Measurements from ENCODE around the gene ZNF544.
"Not testable (repeated sequence)": the region's sequence is repeated elsewhere in the genome, so short reads cannot be mapped to it uniquely, and the experiment has no call there.

ZNF544 gene

DNA sequence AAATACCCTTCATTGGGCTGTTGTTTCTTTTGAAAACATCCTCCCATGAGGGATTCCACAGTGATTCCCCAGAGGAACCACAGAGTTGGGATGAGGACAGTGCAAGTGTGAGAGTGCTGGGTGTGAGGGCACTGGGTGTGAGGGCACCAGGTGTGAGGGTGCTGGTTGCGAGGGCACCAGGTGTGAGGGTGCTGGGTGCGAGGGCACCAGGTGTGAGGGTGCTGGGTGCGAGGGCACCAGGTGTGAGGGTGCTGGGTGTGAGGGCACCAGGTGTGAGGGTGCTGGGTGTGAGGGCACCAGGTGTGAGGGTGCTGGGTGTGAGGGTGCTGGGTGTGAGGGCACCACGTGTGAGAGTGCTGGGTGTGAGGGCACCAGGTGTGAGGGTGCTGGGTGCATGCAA, 29.5 kb downstream of the ZNF544 start:
- DNase-seq (ENCODE audit: low spot score), result not testable (repeated sequence)

DNA sequence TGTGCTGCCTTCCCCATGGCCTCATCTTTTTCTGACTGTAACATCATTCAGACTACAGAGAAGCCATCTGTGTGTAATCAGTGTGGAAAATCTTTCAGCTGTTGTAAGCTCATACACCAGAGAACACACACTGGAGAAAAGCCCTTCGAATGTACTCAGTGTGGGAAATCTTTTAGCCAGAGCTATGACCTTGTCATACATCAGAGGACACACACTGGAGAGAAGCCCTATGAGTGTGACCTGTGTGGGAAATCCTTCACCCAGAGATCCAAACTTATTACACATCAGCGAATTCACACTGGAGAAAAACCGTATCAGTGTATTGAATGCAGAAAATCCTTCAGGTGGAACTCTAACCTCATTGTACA, 32.9 kb downstream of the ZNF544 start:
- no peak for DNase-seq (ENCODE audit: low spot score)

DNA sequence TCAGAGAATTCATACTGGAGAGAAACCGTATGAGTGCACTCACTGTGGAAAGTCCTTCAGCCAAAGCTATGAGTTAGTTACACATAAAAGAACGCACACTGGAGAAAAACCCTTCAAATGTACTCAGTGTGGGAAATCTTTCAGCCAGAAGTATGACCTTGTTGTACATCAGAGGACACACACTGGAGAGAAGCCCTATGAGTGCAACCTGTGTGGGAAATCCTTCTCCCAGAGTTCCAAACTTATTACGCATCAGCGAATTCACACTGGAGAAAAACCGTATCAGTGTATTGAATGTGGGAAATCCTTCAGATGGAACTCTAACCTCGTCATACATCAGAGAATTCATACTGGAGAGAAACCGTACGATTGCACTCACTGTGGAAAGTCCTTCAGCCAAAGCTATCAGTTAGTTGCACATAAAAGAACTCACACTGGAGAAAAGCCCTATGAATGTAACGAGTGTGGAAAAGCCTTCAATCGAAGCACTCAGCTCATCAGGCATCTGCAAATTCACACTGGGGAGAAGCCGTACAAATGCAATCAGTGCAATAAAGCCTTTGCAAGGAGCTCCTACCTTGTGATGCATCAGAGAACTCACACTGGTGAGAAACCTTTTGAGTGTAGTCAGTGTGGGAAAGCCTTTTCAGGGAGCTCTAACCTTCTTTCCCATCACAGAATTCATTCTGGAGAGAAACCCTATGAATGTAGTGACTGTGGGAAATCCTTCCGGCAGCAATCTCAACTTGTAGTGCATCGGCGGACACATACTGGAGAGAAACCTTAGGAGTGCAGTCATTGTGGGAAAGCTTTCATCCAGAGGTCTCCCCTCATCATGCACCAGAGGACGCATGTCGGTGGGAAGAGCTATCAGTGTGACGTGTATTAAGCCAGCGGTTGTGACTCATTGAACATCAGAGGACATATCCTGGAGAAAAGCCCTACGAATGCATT, 33.5 kb downstream of the ZNF544 start:
- DNase-seq (ENCODE audit: low spot score), result no peak

DNA sequence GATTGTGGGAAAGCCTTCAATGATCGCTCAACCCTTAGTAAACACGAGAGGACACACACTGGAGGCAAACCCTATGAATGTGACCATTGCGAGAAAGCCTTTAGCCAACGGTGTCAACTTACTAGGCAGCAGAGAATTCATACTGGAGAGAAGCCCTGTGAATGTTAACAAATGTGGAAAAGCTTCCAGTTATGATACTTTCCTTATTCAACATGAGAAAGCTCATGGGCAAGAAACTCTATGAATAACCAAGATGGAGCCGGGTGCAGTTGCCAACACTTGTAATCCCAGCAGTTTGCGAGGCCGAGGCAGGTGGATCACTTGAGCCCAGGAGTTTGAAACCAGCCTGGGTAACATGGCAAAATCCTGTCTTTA, 34.2 kb downstream of the ZNF544 start:
- no peak for DNase-seq (ENCODE audit: low spot score)

DNA sequence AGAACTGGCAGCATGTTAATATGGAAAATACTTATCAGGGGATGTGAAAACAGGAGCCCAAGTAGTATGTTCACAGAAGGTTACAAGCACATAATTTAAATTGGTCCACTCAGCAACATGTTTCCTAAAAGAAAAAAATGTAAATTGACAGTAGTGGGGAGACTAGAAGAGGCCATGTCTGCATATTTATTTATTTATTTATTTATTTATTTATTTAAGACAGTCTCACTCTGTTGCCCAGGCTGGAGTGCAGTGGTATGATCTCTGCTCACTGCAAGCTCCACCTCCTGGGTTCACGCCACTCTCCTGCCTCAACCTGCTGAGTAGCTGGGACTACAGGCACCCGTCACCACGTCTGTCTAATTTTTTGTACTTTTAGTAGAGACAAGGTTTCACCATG, 36.4 kb downstream of the ZNF544 start:
- DNase-seq (ENCODE audit: low spot score), result no peak

DNA sequence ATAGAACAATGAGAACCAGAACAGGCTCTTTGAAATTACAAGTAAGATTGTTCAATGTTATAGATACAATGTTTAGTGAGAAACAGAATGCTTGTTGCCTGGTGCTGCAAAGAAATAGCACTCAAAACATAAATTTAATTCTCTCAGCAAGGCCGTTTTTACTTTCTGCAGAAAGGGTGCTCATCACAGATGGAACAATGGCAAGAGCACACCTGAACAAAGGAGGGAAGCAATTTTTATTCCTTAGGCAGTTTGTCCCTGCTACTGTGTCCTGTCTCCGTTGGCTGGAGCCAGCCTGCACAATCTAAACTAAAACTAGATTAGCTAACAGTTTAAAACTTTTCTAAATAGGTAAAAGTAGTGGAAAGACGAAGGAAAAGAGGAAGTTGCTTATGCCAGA, 39.6 kb downstream of the ZNF544 start:
- no peak for DNase-seq (ENCODE audit: low spot score)

DNA sequence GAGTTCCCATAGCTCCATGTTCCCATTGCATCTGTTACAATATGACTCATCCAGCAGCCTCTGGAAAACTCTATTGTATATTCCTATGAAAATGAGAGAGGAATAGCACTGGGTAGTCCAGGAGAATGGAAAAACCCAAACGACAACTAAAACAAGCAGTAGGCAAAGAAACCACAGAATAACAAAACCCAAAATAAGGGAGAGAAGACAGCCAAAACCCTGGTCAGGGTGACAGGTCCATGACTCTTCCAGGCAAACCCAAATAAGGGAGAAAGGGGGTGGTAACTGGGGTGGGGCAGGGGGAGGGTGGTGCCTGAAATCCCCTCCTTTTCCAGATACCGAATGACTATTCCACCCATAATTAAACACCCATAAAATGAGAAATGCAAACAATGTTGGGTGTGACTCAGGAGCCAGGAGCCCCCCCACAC, 46.1 kb downstream of the ZNF544 start:
- DNase-seq (ENCODE audit: low spot score), result no peak

DNA sequence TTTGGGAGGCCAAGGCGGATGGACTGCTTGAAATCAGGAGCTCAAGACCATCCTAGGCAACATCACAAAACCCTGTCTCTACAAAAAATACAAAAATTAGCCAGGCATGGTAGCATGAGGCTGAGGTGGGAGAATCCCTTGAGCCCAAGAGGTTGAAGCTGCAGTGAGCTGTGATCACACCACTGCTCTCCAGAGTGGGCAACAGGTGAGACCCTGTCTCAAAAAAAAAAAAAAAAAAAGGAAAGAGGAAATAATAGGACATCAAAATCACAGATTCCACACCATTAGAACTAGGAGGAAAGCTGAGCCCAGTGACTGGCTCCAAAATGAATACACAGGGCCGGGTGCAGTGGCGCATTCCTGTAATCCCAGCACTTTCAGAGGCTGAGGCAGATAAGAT, 46.9 kb downstream of the ZNF544 start:
- DNase-seq (ENCODE audit: low spot score), result no peak

DNA sequence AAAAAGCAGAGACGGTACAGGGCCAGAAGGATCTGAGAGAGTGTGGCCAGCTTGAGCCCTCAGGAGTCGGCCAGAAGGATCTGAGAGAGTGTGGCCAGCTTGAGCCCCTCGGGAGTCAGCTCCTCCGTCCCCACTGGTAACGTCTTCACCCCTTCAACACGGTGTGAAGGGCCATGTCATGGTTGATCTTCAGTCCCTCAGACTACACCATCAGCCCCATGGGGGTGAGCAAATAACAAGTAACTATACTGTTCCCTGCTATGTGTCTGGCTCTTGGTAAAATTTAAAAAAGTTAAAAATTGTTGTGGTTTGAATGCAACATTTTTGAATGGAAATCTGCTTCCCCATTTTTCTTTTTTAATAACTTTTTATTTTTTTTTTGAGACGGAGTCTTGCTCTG, 48.5 kb downstream of the ZNF544 start:
- DNase-seq (ENCODE audit: low spot score), result no peak

DNA sequence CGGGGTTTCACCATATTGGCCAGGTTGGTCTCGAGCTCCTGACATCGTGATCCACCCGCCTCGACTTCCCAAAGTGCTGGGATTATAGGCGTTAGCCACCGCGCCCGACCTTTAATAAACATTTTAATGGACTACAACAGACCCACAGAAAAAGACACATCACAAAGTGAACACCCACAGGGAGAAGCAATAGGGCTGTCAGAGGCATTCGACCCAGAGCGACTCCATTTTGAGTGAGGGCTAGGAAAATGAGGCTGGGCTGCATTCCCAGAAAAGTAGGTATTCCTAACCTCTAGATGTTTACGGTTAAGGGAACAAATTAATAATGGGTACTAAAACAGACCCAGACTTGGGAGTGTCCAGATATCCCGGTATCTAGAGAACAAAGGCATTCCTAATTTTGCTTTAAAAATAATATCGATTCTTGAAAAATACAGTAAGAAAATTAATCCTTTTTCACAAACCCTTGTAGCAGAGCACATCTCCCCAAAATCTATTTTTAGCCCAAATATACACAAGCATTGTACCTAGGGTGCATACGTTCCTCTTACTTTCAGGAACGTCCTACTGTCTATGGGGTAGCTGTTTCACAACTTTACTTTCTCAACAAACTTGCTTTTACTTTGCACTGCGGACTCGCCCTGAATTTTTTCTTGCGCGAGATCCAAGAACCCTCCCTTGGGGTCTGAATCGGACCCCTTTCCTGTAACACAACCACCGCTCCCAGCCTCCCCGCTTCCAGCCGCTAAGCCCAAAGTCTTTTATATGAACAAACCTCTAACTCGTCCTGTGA, 49.2 kb downstream of the ZNF544 start:
- peak; percentile 8 for DNase-seq (ENCODE audit: low spot score)

DNA sequence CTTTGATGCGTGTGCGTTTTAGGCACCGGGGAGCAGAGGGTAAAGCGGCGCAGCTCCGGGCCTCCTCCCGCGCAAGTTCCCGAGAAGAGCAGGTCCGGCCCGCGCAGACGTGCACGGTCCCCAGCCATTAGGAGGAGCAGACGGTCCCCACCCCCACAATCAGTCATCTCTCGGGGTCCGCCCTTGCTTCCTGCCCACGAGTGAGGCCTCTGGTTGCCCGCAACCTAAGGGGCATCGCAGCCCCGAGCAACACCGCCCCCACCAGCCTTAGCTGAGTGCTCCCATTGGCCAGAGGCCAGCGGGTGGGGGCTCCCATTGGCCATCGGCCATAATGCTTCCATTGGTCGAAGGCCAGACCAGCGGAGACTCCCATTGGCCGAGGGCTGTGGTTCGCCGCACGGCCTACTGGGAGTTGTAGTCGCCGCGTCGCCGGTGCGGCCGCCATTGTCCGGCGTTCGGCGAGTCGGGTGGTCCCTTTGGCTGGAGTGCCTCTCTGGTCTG, 49.9 kb downstream of the ZNF544 start, which contains the start of gene ZNF8:
ZNF8 (plus strand) TSS at position 415 of the 501 bp plus-strand sequence. CDS start 127 bp downstream, outside the sequence.
- DNase-seq (ENCODE audit: low spot score), result peak; percentile 100

DNA sequence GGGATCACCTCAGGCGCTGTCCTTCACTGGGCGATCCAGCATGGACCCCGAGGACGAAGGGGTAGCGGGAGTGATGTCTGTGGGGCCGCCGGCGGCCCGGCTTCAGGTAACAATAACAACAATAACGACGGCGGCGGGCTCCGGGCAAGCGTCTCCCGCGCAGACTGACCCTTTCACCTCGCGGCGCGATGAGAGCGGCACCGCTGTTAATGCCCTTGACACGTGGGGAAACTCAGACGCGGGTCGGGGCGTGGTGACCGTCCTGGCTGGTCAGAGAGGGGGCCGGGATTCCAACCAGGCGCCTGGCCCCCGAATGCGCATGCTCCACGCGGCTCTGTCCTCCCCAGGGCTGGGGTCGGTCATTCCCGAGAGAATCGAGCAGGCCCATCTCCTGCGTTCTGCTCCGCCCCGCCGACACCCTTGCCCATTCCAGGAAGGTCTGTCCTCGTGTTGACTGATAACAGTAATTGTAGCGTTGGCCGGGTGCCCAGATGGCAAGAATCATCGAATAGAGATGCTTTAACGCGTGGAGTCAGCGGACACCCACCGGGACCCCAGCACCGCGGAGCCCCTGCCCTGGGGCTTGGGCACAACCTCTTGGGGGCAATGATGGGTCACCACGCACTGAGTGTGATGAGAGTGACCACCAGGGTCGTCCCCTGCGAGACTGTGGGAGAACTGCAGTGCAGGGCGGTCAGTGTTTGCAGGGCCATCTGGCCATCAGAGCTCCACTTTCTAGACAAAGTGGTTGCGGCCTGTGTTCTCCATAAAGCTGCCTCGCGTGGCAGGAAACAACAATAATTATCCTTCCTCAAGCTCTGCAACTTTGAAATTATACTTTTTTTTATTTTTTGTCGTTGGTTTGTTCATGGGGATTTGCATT, 50.6 kb downstream of the ZNF544 start:
- peak; percentile 77 for DNase-seq (ENCODE audit: low spot score)

DNA sequence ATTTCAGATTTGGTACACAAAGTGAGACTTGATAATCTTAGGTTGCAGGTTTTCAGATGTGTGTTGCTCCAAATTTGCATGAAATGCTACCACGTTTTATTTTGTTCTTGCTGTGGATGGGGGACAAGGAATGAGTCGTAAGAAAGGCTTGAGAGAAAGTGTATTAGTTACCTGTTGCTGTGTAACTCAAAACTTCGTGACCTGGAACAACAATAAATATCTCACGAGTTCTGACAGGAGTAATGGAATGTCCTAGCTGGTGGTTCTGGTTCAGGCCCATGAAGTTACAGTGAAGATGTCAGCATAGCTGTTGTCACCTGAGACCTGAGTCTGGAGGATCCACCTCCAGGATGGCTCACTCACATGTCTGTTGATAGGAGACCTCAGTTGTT, 51.2 kb downstream of the ZNF544 start:
- DNase-seq (ENCODE audit: low spot score), result no peak

DNA sequence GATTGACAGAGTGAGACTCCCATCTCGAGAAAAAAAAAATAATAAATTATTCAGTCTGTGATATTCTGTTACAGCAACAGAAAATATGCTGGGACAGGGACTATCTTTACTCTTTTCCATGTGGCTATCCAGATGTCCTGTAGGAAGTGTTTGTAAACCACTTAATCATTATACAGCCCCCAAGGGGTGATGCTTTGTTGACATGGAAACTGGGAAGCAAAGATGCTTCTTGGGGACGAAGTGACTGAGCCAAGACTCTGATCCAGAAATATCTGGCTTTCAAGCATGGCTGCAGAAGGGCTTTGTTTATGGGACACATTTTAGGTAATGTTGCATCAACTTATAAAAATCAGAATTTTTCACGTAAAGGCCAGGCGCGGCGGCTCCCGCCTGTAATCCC, 55.5 kb downstream of the ZNF544 start:
- no peak for DNase-seq (ENCODE audit: low spot score)

DNA sequence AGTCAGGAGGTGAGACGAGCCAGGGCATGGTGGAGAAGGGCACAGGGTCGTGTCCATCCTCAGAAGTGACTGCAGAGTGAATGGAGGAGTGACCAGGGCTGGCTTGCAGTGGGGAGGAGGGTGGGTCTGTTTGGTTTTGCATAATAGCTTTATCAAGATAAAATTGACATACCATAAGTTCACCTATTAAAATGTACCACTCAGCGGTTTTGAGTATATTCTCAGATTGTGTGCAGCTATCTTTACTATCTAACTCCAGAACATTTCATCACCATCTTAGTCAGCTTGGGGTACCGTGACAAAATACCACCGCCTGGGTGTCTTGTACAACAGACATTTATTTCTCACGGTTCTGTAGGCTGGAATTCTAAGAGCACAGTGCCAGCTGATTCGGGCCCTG, 63.2 kb downstream of the ZNF544 start:
- no peak for DNase-seq (ENCODE audit: low spot score)

DNA sequence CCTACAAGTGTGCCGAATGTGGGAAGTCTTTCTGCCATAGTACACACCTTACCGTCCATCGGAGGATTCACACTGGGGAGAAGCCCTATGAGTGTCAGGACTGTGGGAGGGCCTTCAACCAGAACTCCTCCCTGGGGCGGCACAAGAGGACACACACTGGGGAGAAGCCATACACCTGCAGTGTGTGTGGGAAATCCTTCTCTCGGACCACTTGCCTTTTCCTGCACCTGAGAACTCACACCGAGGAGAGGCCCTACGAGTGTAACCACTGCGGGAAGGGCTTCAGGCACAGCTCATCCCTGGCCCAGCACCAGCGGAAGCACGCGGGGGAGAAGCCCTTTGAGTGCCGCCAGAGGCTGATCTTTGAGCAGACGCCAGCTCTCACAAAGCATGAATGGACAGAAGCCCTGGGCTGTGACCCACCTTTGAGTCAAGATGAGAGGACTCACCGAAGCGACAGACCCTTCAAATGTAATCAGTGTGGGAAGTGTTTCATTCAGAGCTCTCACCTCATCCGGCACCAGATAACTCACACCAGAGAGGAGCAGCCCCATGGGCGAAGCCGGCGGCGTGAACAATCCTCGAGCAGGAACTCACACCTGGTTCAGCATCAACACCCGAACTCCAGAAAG, 66.1 kb downstream of the ZNF544 start:
- no peak for DNase-seq (ENCODE audit: low spot score)

DNA sequence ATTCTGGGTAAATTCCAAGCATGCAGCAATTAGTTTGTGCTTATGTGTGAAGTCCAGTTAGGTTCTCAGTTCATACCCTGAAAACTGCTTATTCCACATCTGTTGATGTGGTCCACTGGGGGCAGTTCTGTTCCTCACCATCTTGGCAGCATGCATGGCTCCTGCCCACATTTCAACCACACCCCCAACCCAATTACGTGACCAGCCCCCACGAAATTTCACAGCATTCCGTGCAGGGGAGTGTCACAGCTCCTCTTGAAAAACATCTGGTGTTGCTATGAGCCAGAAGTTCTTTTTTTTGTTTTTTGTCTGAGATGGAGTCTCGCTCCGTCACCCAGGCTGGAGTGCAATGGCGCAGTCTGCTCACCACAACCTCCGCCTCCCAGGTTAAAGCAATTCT, 67.4 kb downstream of the ZNF544 start:
- no peak for DNase-seq (ENCODE audit: low spot score)

DNA sequence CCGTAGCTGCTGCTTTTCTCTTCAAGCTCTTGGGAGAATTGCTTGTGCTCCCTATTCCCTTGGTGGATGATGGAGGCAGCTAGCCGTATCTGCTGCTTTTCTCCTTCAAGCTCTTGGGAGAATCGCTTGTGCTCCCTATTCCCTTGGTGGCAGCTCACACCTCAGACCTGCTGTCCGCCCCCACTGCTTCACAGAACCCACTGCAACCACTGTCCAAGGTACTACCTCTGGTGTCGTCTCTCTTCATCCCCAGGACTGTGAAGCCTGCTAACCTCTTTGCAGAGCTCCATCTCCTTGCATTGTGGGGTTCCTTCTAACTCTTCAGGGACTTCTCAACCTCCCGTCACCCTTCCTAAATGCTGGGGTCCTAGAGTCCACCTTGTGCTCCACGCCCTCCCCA, 71.9 kb downstream of the ZNF544 start:
- DNase-seq (ENCODE audit: low spot score), result no peak

DNA sequence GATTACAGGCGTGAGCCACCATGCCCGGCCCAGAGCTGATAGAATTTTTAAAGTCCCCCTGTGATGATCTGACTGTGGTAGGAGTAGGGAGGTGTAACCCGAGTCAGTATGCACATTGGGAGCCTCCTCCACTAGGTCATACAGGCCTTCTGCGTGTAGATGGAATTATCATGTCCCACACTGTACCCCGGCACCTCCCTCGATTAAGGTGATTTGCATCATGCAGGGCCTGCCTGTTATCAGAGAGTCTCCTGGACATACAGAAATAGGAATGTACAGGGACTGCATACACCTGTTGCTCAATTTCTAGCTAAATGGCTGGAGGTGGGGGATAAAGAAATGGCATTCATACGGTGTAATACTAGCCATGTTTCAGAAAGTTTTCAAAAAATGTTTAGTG, 75.5 kb downstream of the ZNF544 start:
- DNase-seq (ENCODE audit: low spot score), result no peak

DNA sequence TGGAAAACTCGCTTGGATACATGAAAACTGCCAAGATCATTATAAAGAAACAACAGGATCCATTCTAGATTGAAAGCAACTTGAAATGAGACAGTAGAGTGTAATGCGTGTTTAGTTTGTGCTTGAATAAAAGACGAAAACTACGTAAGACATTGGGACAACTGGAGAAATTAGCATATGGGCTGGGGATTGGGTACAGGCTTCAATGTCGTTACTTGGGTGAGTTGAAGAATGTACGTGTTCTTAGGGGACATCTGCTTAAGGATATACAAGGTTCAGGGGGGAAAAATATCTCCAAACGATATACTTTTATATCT, 76.0 kb downstream of the ZNF544 start:
- no peak for DNase-seq (ENCODE audit: low spot score)

DNA sequence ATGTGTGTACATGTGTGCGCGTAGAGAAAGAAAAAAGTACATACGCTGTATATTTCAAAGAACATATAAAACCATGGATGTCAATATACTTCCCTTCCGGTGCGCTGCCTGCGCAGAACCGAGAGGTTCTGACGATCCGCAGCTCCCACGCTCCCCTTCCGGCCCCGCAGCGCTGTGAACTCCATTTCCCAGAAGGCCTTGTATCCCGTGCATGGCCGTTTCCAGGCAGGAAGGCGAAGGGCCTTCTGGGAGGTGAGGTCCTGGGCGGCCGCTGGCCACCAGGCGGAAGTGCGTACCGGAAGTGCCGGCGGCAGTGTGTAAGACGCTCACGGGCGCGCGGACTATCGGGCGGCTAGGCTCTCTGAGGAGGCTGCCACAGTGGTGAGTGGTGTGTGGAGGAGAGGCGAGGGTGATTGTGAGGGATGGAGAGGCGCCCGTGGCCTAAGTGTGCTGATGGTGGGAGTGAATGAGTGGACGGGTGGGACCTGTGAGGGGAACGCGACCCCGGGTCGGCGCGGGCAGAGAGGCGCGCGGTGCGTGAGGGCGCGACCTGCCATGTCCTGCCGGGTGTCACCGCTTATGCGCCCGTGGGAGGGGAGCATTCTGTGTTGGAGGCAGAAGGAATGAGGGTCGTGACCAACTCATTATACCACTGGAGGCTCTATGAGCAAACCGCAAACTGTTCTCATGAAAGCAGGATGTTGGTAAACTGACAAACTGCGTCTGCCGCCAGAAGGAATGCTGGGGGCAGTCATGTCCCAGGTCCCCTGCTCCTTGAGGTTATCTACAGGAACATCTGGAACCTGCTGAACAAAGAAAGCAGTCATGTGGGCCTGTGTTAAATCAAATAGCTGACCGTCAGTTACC, 76.6 kb downstream of the ZNF544 start, which contains the start of gene ERVK3-1:
ERVK3-1 (plus strand) TSS at position 313 of the 867 bp plus-strand sequence. CDS start 6,792 bp downstream, outside the sequence.
- peak; percentile 96 for DNase-seq (ENCODE audit: low spot score)

Data from hepatic stellate cell (primary cell).